GM21723 (cell line): Measurements from ENCODE around the gene NT5C3B.
"Not testable (repeated sequence)": the region's sequence is repeated elsewhere in the genome, so short reads cannot be mapped to it uniquely, and the experiment has no call there.

ENCODE experiments used
- ATAC-seq: cut with Tn5 transposase; IDR thresholded peaks from one replicate; pipeline ENCODE4 v1.9.1; 2021; ENCODE audit warnings: mild to moderate bottlenecking, moderate library complexity; ENCODE audit not compliant: unreplicated experiment

NT5C3B gene

DNA sequence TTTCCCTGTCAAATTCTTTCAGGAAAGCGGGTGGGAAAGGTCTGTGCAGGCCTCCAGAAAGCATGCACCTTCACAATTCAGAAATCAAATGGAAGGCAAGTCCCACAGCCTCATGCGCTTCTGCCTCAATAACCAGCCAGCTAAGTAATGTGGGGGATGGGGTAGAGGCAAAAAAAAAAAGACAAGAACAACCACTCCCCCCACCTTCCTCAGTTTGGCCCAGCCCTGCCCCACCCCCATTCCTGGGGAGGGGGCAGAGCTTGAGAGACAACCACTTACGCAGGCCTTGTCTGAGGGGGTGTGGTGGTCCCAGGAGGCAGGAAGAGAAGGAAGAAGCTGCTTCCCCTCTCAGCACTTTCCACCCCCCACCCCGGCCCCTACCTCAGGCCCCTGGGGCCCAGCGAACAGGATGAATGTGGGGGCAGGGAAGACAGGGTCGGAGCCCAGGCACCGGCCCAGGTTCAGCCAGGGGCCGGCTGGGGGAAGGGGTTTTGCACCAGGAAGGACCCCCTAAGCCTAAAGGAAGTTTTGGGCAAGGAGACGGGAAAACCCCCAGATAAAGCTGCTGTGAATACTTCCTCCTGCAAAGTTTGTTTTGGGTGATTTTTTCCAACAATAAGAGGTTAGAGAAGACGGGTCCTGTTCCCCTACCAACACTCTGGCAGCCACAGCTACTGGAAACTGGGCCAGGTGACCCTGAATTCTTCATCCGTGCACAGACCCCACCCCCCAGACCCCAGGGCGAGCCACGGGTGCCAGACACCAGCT lies 50.8 kb downstream of the NT5C3B start:
- no peak for ATAC-seq

GRCh38 chr17:41784207-41784744 lies 51.8 kb downstream of the NT5C3B start:
- no peak for ATAC-seq

- no peak for ATAC-seq
Measured at GRCh38 chr17:41782142-41782541, 53.9 kb downstream of the NT5C3B start.

- ATAC-seq = no peak
Measured at GRCh38 chr17:41781404-41782110, 54.5 kb downstream of the NT5C3B start.

- ATAC-seq = no peak
Measured at GRCh38 chr17:41779954-41780353, 56.1 kb downstream of the NT5C3B start.

GRCh38 chr17:41777574-41778188 lies 58.4 kb downstream of the NT5C3B start:
- no peak for ATAC-seq

DNA sequence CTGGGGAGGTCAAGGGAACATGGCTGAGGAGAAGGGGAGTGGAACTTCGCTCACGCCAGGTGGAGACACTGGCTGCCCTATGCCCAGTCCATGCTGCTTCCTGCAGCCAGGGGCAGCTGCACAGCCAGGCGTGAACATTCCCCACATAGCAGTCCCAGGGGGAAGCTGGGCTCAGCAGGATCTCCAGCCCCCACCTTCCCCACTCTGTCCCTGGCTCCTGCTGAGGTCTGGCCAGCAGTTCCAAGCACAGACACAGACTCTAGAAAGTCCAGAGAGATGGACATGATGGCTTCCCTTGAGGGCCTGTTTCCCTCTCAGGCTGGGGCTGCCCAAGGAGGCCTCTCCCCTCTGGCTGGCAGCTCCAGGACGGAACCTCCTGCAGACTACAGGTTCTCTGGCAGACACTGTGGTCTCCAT lies 58.9 kb downstream of the NT5C3B start:
- no peak for ATAC-seq

- ATAC-seq = not testable (repeated sequence)
Measured at GRCh38 chr17:41776262-41776900, 59.7 kb downstream of the NT5C3B start.

- ATAC-seq = no peak
Measured at GRCh38 chr17:41775394-41776226, 60.4 kb downstream of the NT5C3B start.
